Upper lobe of left lung (tissue), 6 donors: Measurements from ENCODE around the gene COASY. TPM values are rescaled to one million over a fixed set of nuclear protein-coding genes. Genes with fewer than 3 reads are reported as not detected.
A peak's percentile ranks its signal among the peaks of the same experiment; 100 is the strongest.

Source experiments
- ATAC-seq, 2 donors: fragments of 200-7000 bp; cut with Tn5 transposase; one replicate each; pipeline ENCODE4 v1.9.1; 2022; ENCODE audit warnings: mild to moderate bottlenecking in 2 of 2, moderate library complexity in 2 of 2; ENCODE audit not compliant: low FRiP score in 2 of 2
- DNase-seq, 2 donors: peaks; one replicate each; pipeline ENCODE4 v3.0.0-alpha.2; 2019 to 2020
- H3K27ac ChIP-seq, 4 donors: fragments of 200-600 bp; sonication (generic); one replicate each; pipeline ENCODE4 v1.5.1; 2016 to 2019
- H3K27me3 ChIP-seq, 4 donors: fragments of 200-600 bp; sonication (generic); one replicate each; pipeline ENCODE4 v1.5.1; 2017 to 2019
- H3K36me3 ChIP-seq, 4 donors: fragments of 200-600 bp; sonication (generic); one replicate each; pipeline ENCODE4 v1.5.1; 2016 to 2019
- H3K4me1 ChIP-seq, 4 donors: fragments of 200-600 bp; sonication (generic); one replicate each; pipeline ENCODE4 v1.5.1; 2018 to 2019
- H3K4me3 ChIP-seq, 4 donors: fragments of 200-600 bp; sonication (generic); one replicate each; pipeline ENCODE4 v1.5.1; 2017 to 2019; ENCODE audit warnings: mild to moderate bottlenecking in 2 of 4, moderate library complexity in 1 of 4
- H3K9me3 ChIP-seq, 4 donors: fragments of 200-600 bp; sonication (generic); one replicate each; pipeline ENCODE4 v1.5.1; 2018 to 2019
- CTCF ChIP-seq, 6 experiments: fragments of 450-650 bp in 4 of 6; fragments of 200-600 bp in 2 of 6; sonication (generic) in 2 of 6; IDR thresholded peaks; one replicate each; pipeline ENCODE4 v1.5.1; 2016 to 2019; ENCODE audit warnings: antibody characterized with exemption in 6 of 6
- EP300 ChIP-seq, 4 donors: sonication (generic); formaldehyde crosslinking; IDR thresholded peaks; one replicate each; pipeline ENCODE4 v1.5.1; 2017; ENCODE audit warnings: antibody characterized with exemption in 4 of 4, control low read depth in 2 of 4
- POLR2A ChIP-seq, 4 donors: fragments of 450-650 bp; IDR thresholded peaks; one replicate each; pipeline ENCODE4 v1.5.1; 2016 to 2017; ENCODE audit warnings: antibody characterized with exemption in 4 of 4, mild to moderate bottlenecking in 2 of 4
- POLR2AphosphoS5 ChIP-seq, 2 donors: sonication (generic); formaldehyde crosslinking; IDR thresholded peaks; one replicate each; pipeline ENCODE4 v1.5.1; 2017; ENCODE audit warnings: antibody characterized with exemption in 2 of 2
- WGBS, 2 donors: methylation state at CpG; one replicate each; pipeline ENCODE4 v1.1.5; 2017 to 2018; 5-methylcytosine and 5-hydroxymethylcytosine counted together
- total RNA-seq, 6 donors: library from RNA; depleted of rRNA in 4 of 6; stranded (reverse); fragments of >200 nt in 4 of 6; gene quantifications; one replicate each; pipeline versions ENCODE4 v1.1.0 to v1.2.1, GENCODE V29; 2016 to 2021
- donor health status: DM: no; HTN: no; CAD: no; lungs with moderate emphysema.
- donor health status: DM: no; HTN: yes; CAD: no; lungs with severe emphysema.

The COASY gene
- total RNA-seq, 6 donors from 2014 or later: 34.7 to 71.1 (median 51.4) TPM

- no peak for DNase-seq
- ATAC-seq: no peak
- Histone ChIP-seq H3K36me3 (peaks cover 0 to 31% (median 18%) of the 10 kb centered on the region in 4 donors), H3K27ac (peak overlapping the region; percentile 84 to 92 (median 90)), H3K4me3 (no peak overlapping the region), H3K27me3 (no peaks in the 10 kb centered on the region), H3K4me1 (peaks cover 63 to 76% (median 73%) of the 10 kb centered on the region in 4 donors), H3K9me3 (no peaks in the 10 kb centered on the region)
- 63 to 75% methylated on average over 9 to 10 of the region's 11 CpGs for WGBS, 2 donors
- TF ChIP-seq CTCF (IDR thresholded peaks at IDR 0.05): no peak
- no peak for TF ChIP-seq EP300 (IDR thresholded peaks at IDR 0.05)
Measured at GRCh38 chr17:42521666-42522262, 40.2 kb upstream of the COASY start.

- WGBS, 2 donors: 79 to 100% methylated on average over 1 to 9 of the region's 9 CpGs
- TF ChIP-seq CTCF (IDR thresholded peaks at IDR 0.05): no peak
- TF ChIP-seq POLR2A (IDR thresholded peaks at IDR 0.05): no peak
- no peak for TF ChIP-seq POLR2AphosphoS5 (IDR thresholded peaks at IDR 0.05)
- TF ChIP-seq EP300 (IDR thresholded peaks at IDR 0.05): no peak
- no peak overlapping the region for H3K4me3 ChIP-seq
- peaks cover 61 to 76% (median 72%) of the 10 kb centered on the region in 4 donors for H3K4me1 ChIP-seq
- H3K36me3 ChIP-seq: peaks cover 0 to 25% (median 18%) of the 10 kb centered on the region in 4 donors
- H3K27ac ChIP-seq: peak overlapping the region; percentile 84 to 92 (median 90)
- ATAC-seq (no peak), DNase-seq (peak in 1 of 2 donors; percentile 51)
- H3K9me3 ChIP-seq: no peaks in the 10 kb centered on the region
- H3K27me3 ChIP-seq: no peaks in the 10 kb centered on the region
Measured at GRCh38 chr17:42522263-42522790, 39.6 kb upstream of the COASY start.

GRCh38 chr17:42522798-42523278 is 39.1 kb upstream of the COASY start:
- no peaks in the 10 kb centered on the region for H3K27me3 ChIP-seq
- H3K27ac ChIP-seq: peak overlapping the region; percentile 84 to 92 (median 90)
- H3K36me3 ChIP-seq: peaks cover 0 to 25% (median 18%) of the 10 kb centered on the region in 4 donors
- no peak overlapping the region for H3K4me3 ChIP-seq
- H3K9me3 ChIP-seq: no peaks in the 10 kb centered on the region
- no peak for ATAC-seq
- no peak for DNase-seq
- TF ChIP-seq POLR2A (IDR thresholded peaks at IDR 0.05): no peak
- TF ChIP-seq CTCF (IDR thresholded peaks at IDR 0.05): no peak
- TF ChIP-seq POLR2AphosphoS5 (IDR thresholded peaks at IDR 0.05): no peak
- no peak for TF ChIP-seq EP300 (IDR thresholded peaks at IDR 0.05)
- WGBS, 2 donors: 84 to 89% methylated on average over 7 to 8 of the region's 8 CpGs
- peaks cover 56 to 70% (median 70%) of the 10 kb centered on the region in 4 donors for H3K4me1 ChIP-seq

- H3K27ac ChIP-seq: peak overlapping the region in 1 of 4 donors; percentile 29
Measured at GRCh38 chr17:42525221-42525620, 36.7 kb upstream of the COASY start.

More at GRCh38 chr17:42525221-42525620, 36.7 kb upstream of the COASY start:
- WGBS, 2 donors: 85 to 87% methylated on average over 2 of the region's 2 CpGs
- no peak for DNase-seq
- peaks cover 0 to 25% (median 18%) of the 10 kb centered on the region in 4 donors for H3K36me3 ChIP-seq
- peaks cover 38 to 61% (median 49%) of the 10 kb centered on the region in 4 donors for H3K4me1 ChIP-seq
- H3K4me3 ChIP-seq: no peak overlapping the region
- ATAC-seq: peak in 1 of 2 donors; percentile 33
- H3K9me3 ChIP-seq: no peaks in the 10 kb centered on the region
- no peak for TF ChIP-seq CTCF (IDR thresholded peaks at IDR 0.05)
- TF ChIP-seq EP300 (IDR thresholded peaks at IDR 0.05): no peak
- TF ChIP-seq POLR2AphosphoS5 (IDR thresholded peaks at IDR 0.05): no peak
- TF ChIP-seq POLR2A (IDR thresholded peaks at IDR 0.05): no peak
- H3K27me3 ChIP-seq: no peaks in the 10 kb centered on the region
